Dermis microvascular lymphatic vessel endothelial cell (primary cell): ENCODE results near the gene TMOD4. TPM values are rescaled to one million over a fixed set of nuclear protein-coding genes. Genes with fewer than 3 reads are reported as not detected.

Experiments
- DNase-seq, 2 donors: peaks; one replicate each; pipeline versions ENCODE4 v3.0.0 to v3.0.0-alpha.2; 2010; ENCODE audit warnings: low read depth in 2 of 2
- total RNA-seq: library from RNA; depleted of rRNA; stranded (reverse); fragments of >200 nt; gene quantifications from 2 replicates; pipeline ENCODE4 v1.2.1, GENCODE V29; 2014

Gene TMOD4
- total RNA-seq, 1 donor from 2014 or later = not detected

- no peak for DNase-seq
These were observed 799 bp upstream of the TMOD4 start for GRCh38 chr1:151176514-151177045.

GRCh38 chr1:151175041-151175741 is 590 bp downstream of the TMOD4 start:
- peak in 1 of 2 donors; percentile 39 for DNase-seq

GRCh38 chr1:151171190-151171589 is 4.6 kb downstream of the TMOD4 start:
- no peak for DNase-seq

GRCh38 chr1:151167116-151167515 is 8.7 kb downstream of the TMOD4 start:
- no peak for DNase-seq

- peak in 1 of 2 donors; percentile 35 for DNase-seq
These were observed 9.2 kb downstream of the TMOD4 start for GRCh38 chr1:151166505-151166956.

- peak; percentile 95 to 99 for DNase-seq
These were observed 9.9 kb downstream of the TMOD4 start, which contains the start of the genes LYSMD1 and SCNM1 for GRCh38 chr1:151165738-151166504. Gene LYSMD1 (minus strand): TSS chr1:151165902. CDS start chr1:151165258, 644 bp downstream. Gene SCNM1 (plus strand): TSS chr1:151166144. CDS start chr1:151166153, 9 bp downstream.

- peak in 1 of 2 donors; percentile 56 for DNase-seq
These were observed 10.5 kb downstream of the TMOD4 start for GRCh38 chr1:151165281-151165737.

GRCh38 chr1:151164732-151165280 is 11.0 kb downstream of the TMOD4 start:
- DNase-seq = no peak

GRCh38 chr1:151159373-151159772 is 16.4 kb downstream of the TMOD4 start:
- no peak for DNase-seq

GRCh38 chr1:151158751-151159251 is 17.0 kb downstream of the TMOD4 start:
- DNase-seq = peak in 1 of 2 donors; percentile 30

- DNase-seq = no peak
These were observed 17.5 kb downstream of the TMOD4 start for GRCh38 chr1:151158326-151158725.

GRCh38 chr1:151157067-151157531 is 18.7 kb downstream of the TMOD4 start:
- DNase-seq = no peak

GRCh38 chr1:151156515-151156819 is 19.3 kb downstream of the TMOD4 start, which contains the start of gene TNFAIP8L2:
Gene TNFAIP8L2 (plus strand): TSS chr1:151156649. CDS start chr1:151158698, 2,049 bp downstream.
- DNase-seq = no peak

- DNase-seq = no peak
These were observed 28.1 kb downstream of the TMOD4 start for GRCh38 chr1:151147665-151148064.

- peak in 1 of 2 donors; percentile 32 for DNase-seq
These were observed 28.7 kb downstream of the TMOD4 start for GRCh38 chr1:151147132-151147503.

- peak; percentile 73 to 94 for DNase-seq
These were observed 29.2 kb downstream of the TMOD4 start, which contains the start of gene SEMA6C for GRCh38 chr1:151146412-151147131. Gene SEMA6C (minus strand): TSS chr1:151146631. CDS start chr1:151142621, 4,010 bp downstream.

- no peak for DNase-seq
These were observed 29.7 kb downstream of the TMOD4 start for GRCh38 chr1:151146072-151146411.

- DNase-seq = no peak
These were observed 30.3 kb downstream of the TMOD4 start for GRCh38 chr1:151145304-151146071.

GRCh38 chr1:151144474-151145303 is 31.1 kb downstream of the TMOD4 start:
- DNase-seq = peak in 1 of 2 donors; percentile 29
